H1 (cell line): ENCODE results near the gene USH1C. TPM values are rescaled to one million over a fixed set of nuclear protein-coding genes. Genes with fewer than 3 reads are reported as not detected.

Experiments used
- NANOG ChIP-seq: IDR thresholded peaks from 2 replicates; pipeline ENCODE4 v1.6.1; 2011; ENCODE audit warnings: low read length, low read depth, mild to moderate bottlenecking, inconsistent platforms; ENCODE audit not compliant: insufficient read depth, poor library complexity, severe bottlenecking
- POU5F1 ChIP-seq: IDR thresholded peaks from 2 replicates; pipeline ENCODE4 v1.6.1; 2011; ENCODE audit warnings: low read depth, mild to moderate bottlenecking, low read length, moderate library complexity
- polyA plus RNA-seq, 7 experiments: library from polyadenylated mRNA; depleted of rRNA in 3 of 7; stranded (reverse) in 5 of 7; unstranded in 2 of 7; fragments of >200 nt in 5 of 7; fragments of 200-250 nt in 2 of 7; gene quantifications; 1 replicate in 5 of 7; 2 replicates in 1 of 7; 4 replicates in 1 of 7; pipeline versions ENCODE4 v1.2.1 to v1.2.3, GENCODE V29; 2011 to 2013; ENCODE audit warnings: missing spikeins in 2 of 7, mixed read lengths in 2 of 7
- total RNA-seq: library from RNA; stranded (reverse); fragmentation: NEBNext Ultra II Directional; extraction: Animal tissue kit (Norgen Biotek cat#: 25700); gene quantifications from 2 replicates; pipeline ENCODE4 v1.2.1, GENCODE V29; 2021
- TF ChIP-seq, protein P1 (sequence below): fragments of 300-600 bp; sonication (generic); IDR thresholded peaks from 2 replicates; pipeline ENCODE4 v1.7.1; 2012; ENCODE audit warnings: low read length, moderate library complexity, mild to moderate bottlenecking, inconsistent platforms; ENCODE audit not compliant: insufficient replicate concordance

USH1C gene
- total and polyA plus RNA-seq, 2 of the 8 experiments (the other 6 are each of a cell fraction or from before 2014, with no cell fraction given) = 1.3 to 1.6 TPM

- TF ChIP-seq, protein P1, sequence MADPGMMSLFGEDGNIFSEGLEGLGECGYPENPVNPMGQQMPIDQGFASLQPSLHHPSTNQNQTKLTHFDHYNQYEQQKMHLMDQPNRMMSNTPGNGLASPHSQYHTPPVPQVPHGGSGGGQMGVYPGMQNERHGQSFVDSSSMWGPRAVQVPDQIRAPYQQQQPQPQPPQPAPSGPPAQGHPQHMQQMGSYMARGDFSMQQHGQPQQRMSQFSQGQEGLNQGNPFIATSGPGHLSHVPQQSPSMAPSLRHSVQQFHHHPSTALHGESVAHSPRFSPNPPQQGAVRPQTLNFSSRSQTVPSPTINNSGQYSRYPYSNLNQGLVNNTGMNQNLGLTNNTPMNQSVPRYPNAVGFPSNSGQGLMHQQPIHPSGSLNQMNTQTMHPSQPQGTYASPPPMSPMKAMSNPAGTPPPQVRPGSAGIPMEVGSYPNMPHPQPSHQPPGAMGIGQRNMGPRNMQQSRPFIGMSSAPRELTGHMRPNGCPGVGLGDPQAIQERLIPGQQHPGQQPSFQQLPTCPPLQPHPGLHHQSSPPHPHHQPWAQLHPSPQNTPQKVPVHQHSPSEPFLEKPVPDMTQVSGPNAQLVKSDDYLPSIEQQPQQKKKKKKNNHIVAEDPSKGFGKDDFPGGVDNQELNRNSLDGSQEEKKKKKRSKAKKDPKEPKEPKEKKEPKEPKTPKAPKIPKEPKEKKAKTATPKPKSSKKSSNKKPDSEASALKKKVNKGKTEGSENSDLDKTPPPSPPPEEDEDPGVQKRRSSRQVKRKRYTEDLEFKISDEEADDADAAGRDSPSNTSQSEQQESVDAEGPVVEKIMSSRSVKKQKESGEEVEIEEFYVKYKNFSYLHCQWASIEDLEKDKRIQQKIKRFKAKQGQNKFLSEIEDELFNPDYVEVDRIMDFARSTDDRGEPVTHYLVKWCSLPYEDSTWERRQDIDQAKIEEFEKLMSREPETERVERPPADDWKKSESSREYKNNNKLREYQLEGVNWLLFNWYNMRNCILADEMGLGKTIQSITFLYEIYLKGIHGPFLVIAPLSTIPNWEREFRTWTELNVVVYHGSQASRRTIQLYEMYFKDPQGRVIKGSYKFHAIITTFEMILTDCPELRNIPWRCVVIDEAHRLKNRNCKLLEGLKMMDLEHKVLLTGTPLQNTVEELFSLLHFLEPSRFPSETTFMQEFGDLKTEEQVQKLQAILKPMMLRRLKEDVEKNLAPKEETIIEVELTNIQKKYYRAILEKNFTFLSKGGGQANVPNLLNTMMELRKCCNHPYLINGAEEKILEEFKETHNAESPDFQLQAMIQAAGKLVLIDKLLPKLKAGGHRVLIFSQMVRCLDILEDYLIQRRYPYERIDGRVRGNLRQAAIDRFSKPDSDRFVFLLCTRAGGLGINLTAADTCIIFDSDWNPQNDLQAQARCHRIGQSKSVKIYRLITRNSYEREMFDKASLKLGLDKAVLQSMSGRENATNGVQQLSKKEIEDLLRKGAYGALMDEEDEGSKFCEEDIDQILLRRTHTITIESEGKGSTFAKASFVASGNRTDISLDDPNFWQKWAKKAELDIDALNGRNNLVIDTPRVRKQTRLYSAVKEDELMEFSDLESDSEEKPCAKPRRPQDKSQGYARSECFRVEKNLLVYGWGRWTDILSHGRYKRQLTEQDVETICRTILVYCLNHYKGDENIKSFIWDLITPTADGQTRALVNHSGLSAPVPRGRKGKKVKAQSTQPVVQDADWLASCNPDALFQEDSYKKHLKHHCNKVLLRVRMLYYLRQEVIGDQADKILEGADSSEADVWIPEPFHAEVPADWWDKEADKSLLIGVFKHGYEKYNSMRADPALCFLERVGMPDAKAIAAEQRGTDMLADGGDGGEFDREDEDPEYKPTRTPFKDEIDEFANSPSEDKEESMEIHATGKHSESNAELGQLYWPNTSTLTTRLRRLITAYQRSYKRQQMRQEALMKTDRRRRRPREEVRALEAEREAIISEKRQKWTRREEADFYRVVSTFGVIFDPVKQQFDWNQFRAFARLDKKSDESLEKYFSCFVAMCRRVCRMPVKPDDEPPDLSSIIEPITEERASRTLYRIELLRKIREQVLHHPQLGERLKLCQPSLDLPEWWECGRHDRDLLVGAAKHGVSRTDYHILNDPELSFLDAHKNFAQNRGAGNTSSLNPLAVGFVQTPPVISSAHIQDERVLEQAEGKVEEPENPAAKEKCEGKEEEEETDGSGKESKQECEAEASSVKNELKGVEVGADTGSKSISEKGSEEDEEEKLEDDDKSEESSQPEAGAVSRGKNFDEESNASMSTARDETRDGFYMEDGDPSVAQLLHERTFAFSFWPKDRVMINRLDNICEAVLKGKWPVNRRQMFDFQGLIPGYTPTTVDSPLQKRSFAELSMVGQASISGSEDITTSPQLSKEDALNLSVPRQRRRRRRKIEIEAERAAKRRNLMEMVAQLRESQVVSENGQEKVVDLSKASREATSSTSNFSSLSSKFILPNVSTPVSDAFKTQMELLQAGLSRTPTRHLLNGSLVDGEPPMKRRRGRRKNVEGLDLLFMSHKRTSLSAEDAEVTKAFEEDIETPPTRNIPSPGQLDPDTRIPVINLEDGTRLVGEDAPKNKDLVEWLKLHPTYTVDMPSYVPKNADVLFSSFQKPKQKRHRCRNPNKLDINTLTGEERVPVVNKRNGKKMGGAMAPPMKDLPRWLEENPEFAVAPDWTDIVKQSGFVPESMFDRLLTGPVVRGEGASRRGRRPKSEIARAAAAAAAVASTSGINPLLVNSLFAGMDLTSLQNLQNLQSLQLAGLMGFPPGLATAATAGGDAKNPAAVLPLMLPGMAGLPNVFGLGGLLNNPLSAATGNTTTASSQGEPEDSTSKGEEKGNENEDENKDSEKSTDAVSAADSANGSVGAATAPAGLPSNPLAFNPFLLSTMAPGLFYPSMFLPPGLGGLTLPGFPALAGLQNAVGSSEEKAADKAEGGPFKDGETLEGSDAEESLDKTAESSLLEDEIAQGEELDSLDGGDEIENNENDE = no peak
- TF ChIP-seq NANOG = no peak
- TF ChIP-seq POU5F1 = no peak
Observed at GRCh38 chr11:17517186-17517585, 27.0 kb downstream of the USH1C start (continued).
